GM13976 (cell line): ENCODE results near the gene MAP3K14.
A peak's percentile ranks its signal among the peaks of the same experiment; 100 is the strongest.

ENCODE experiments used
- DNase-seq: peaks from one replicate; pipeline ENCODE4 v3.0.0; 2012; ENCODE audit warnings: low spot score
- CTCF ChIP-seq: IDR thresholded peaks from 2 replicates; pipeline ENCODE4 v1.5.1; 2012; ENCODE audit warnings: borderline replicate concordance, mild to moderate bottlenecking; ENCODE audit not compliant: insufficient read depth; ENCODE audit errors: extremely low read depth, missing control alignments, control extremely low read depth
- in situ Hi-C: fragments of 300-500 bp; cut with MboI; formaldehyde crosslinking; loops from one replicate; pipeline ENCODE4 v1.12.0; 2022; ENCODE audit warnings: low sequenced_read_pairs, mixed read lengths, inconsistent platforms; ENCODE audit not compliant: unreplicated experiment

The MAP3K14 gene

GRCh38 chr17:45228763-45229539 lies 87.9 kb downstream of the MAP3K14 start:
- DNase-seq: peak; percentile 90
- in situ Hi-C loops: no loop called here
- TF ChIP-seq CTCF: no peak

GRCh38 chr17:45227926-45228762 lies 88.7 kb downstream of the MAP3K14 start:
- in situ Hi-C loops: no loop called here
- no peak for TF ChIP-seq CTCF
- DNase-seq: no peak

GRCh38 chr17:45227101-45227925 lies 89.5 kb downstream of the MAP3K14 start:
- no peak for TF ChIP-seq CTCF
- in situ Hi-C loops: no loop called here
- DNase-seq: peak; percentile 71

- no peak for TF ChIP-seq CTCF
- DNase-seq: no peak
- in situ Hi-C loops: no loop called here
Measured at GRCh38 chr17:45226576-45226975, 90.2 kb downstream of the MAP3K14 start.

- peak; percentile 90 for DNase-seq
- in situ Hi-C loops: no loop called here
Measured at GRCh38 chr17:45225964-45226530, 90.8 kb downstream of the MAP3K14 start.

More at GRCh38 chr17:45225964-45226530, 90.8 kb downstream of the MAP3K14 start:
- no peak for TF ChIP-seq CTCF
